Sigmoid colon (tissue), 7 donors: ENCODE data around the gene RADIL. TPM values are rescaled to one million over a fixed set of nuclear protein-coding genes. Genes with fewer than 3 reads are reported as not detected.

Source experiments
- DNase-seq: peaks from one replicate; pipeline ENCODE4 v3.0.0-alpha.2; 2019
- H3K27ac ChIP-seq, 4 donors: fragments of 200-600 bp; sonication (generic); one replicate each; pipeline ENCODE4 v1.5.1; 2016 to 2019; ENCODE audit warnings: mild to moderate bottlenecking in 1 of 4
- H3K27me3 ChIP-seq, 3 donors: fragments of 200-600 bp; sonication (generic); one replicate each; pipeline ENCODE4 v1.5.1; 2019; ENCODE audit warnings: mild to moderate bottlenecking in 1 of 3
- H3K36me3 ChIP-seq, 4 donors: fragments of 200-600 bp; sonication (generic); one replicate each; pipeline ENCODE4 v1.5.1; 2016 to 2019
- H3K4me1 ChIP-seq, 4 donors: fragments of 200-600 bp; sonication (generic); one replicate each; pipeline ENCODE4 v1.5.1; 2017 to 2019
- H3K4me3 ChIP-seq, 4 donors: fragments of 200-600 bp; sonication (generic); one replicate each; pipeline ENCODE4 v1.5.1; 2017 to 2019; ENCODE audit warnings: mild to moderate bottlenecking in 2 of 4, moderate library complexity in 1 of 4
- H3K9me3 ChIP-seq, 4 donors: fragments of 200-600 bp in 3 of 4; sonication (generic) in 3 of 4; one replicate each; pipeline versions ENCODE4 v1.5.1 to v1.6.1; 2013 to 2019
- CTCF ChIP-seq, 4 experiments: fragments of 450-650 bp in 3 of 4; fragments of 200-600 bp in 1 of 4; IDR thresholded peaks; one replicate each; pipeline ENCODE4 v1.5.1; 2016 to 2019; ENCODE audit warnings: antibody characterized with exemption in 4 of 4, mild to moderate bottlenecking in 3 of 4, moderate library complexity in 2 of 4
- EP300 ChIP-seq, 4 donors: sonication (generic); formaldehyde crosslinking; IDR thresholded peaks; one replicate each; pipeline ENCODE4 v1.6.1; 2017; ENCODE audit warnings: antibody characterized with exemption in 4 of 4
- POLR2A ChIP-seq, 2 donors: fragments of 450-650 bp; IDR thresholded peaks; one replicate each; pipeline ENCODE4 v1.6.1; 2016; ENCODE audit warnings: antibody characterized with exemption in 2 of 2, mild to moderate bottlenecking in 2 of 2, moderate library complexity in 2 of 2
- POLR2AphosphoS5 ChIP-seq, 4 donors: sonication (generic); formaldehyde crosslinking; IDR thresholded peaks; one replicate each; pipeline ENCODE4 v1.6.1; 2017; ENCODE audit warnings: antibody characterized with exemption in 4 of 4
- WGBS, 2 donors: extraction: QIAGEN DNeasy Blood & Tissue Kit; methylation state at CpG; one replicate each; pipeline ENCODE4 v1.1.7; 2013; 5-methylcytosine and 5-hydroxymethylcytosine counted together
- intact Hi-C: fragments of 100-400 bp; cut with DNase I; formaldehyde crosslinking; loops from one replicate; pipeline ENCODE4 v1.15.1; 2023
- polyA plus RNA-seq, 3 donors: library from polyadenylated mRNA; stranded (reverse); fragments of 200-250 nt; gene quantifications; one replicate each; pipeline ENCODE4 v1.2.3, GENCODE V29; 2013
- total RNA-seq, 4 donors: library from RNA; depleted of rRNA; stranded (reverse); fragments of >200 nt; gene quantifications; one replicate each; pipeline ENCODE4 v1.1.0, GENCODE V29; 2016
- donor health status: healthy with polysubstance abuse.
- donor health status: Bipolar disorder and iron deficiency.
- donor health status: healthy.

RADIL gene
- total RNA-seq (10 to 100 TPM in 1 of 4 donors, 1 to 10 TPM in 3; 5.6 to 10.8 (median 6.7) TPM), polyA plus RNA-seq (1 to 10 TPM; 1.2 to 2.3 (median 1.4) TPM)

DNA sequence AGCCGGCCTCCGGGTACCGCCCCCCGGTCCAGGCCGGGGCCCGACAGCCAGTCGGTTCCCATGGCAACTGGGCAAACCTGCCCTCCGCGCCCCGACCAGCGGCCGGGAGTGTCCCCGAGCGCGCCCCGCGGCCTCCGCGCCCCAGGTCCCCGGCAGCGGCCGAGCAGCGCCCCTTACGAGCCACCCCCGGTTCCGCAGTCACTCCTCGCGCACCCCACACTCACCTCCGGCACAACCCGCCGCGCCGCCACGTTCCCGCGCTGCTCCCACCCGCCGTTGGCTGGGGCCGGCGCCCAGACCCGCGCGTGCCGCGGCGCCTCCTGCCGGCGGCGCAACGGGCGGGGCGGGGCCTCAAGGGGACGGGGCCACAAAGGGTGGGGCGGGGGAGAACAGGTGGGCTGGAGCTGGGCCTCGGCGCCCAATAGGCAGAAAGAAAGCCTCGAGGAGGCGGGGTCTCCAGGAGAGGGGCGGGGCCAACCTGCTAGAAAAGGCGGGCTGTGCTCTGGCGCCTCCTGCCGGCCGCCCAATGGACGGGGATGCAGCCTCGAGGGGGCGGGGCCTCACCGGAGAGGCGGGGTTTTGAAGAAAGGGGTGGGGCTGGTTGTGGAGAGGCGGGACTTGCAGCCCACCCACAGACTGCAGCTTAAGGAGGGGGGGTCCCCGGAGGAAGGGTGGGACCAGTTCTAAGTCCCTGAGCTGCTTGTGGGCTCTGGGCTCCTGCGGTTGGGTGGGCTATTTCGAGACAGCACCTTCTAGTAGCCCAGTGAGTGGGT lies at the start of gene RADIL:
Gene RADIL (minus strand): TSS at position 345 of the 773 bp plus-strand sequence. CDS start 5,577 bp downstream, outside the sequence.
- intact Hi-C loops: loop anchor here (2.0 kb wide), 2 partner anchors 53 to 85 kb away; no protein-coding TSS in a partner anchor
- peaks cover 0 to 11% (median 8%) of the 10 kb centered on the region in 3 donors for H3K27me3 ChIP-seq
- H3K4me3 ChIP-seq: peak within 1 kb of the TSS; percentile 37 to 82 (median 76)
- peaks cover 0 to 33% (median 22%) of the 10 kb centered on the region in 4 donors for H3K4me1 ChIP-seq
- H3K36me3 ChIP-seq: no peaks in the 10 kb centered on the region
- WGBS, 2 donors: 4 to 7% methylated on average over 72 of the region's 72 CpGs
- peak; percentile 97 for DNase-seq
- peak within 1 kb of the TSS; percentile 67 to 82 (median 79) for H3K27ac ChIP-seq
- H3K9me3 ChIP-seq: no peaks in the 10 kb centered on the region
- peak; percentile 50 to 75 (median 60) for TF ChIP-seq CTCF (IDR thresholded peaks at IDR 0.05)
- TF ChIP-seq EP300 (IDR thresholded peaks at IDR 0.05): no peak
- no peak for TF ChIP-seq POLR2A (IDR thresholded peaks at IDR 0.05)
- TF ChIP-seq POLR2AphosphoS5 (IDR thresholded peaks at IDR 0.05): peak in 1 of 4 donors; percentile 5

- TF ChIP-seq POLR2A (IDR thresholded peaks at IDR 0.05): no peak
- TF ChIP-seq POLR2AphosphoS5 (IDR thresholded peaks at IDR 0.05): peak in 2 of 4 donors; percentile 31 to 61
- H3K4me3 ChIP-seq: no peak overlapping the region
- intact Hi-C loops: no loop called here
- 27 to 59% methylated on average over 12 of the region's 12 CpGs for WGBS, 2 donors
- DNase-seq: peak; percentile 70
- no peaks in the 10 kb centered on the region for H3K4me1 ChIP-seq
- peaks cover 0 to 9% (median 5%) of the 10 kb centered on the region in 3 donors for H3K27me3 ChIP-seq
- peak overlapping the region in 1 of 4 donors; percentile 26 for H3K27ac ChIP-seq
- H3K36me3 ChIP-seq: no peaks in the 10 kb centered on the region
- no peaks in the 10 kb centered on the region for H3K9me3 ChIP-seq
These were observed 48.4 kb upstream of the RADIL start for GRCh38 chr7:4931943-4932342.

- 83 to 87% methylated on average over 8 of the region's 8 CpGs for WGBS, 2 donors
- Histone ChIP-seq H3K27me3 (peaks cover 0 to 12% (median 5%) of the 10 kb centered on the region in 3 donors), H3K9me3 (no peaks in the 10 kb centered on the region)
These were observed 45.5 kb upstream of the RADIL start for GRCh38 chr7:4929005-4929404.

DNA sequence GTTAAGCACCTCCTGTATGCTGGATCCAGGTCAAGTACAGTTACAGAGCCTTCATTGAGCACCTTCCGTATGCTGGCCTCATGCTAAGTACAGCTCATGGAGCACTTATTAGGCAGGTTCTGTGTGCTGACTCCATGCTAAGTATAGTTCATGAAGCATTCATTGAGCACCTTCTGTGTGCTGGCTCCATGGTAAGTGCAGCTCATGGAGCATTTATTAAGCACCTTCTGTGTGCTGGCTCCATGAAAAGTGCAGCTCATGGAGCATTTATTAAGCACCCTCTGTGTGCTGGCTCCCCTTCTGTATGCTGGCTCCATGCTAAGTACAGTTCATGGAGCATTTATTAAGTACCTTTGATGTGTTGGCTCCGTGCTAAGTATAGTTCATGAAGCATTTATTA lies 44.9 kb upstream of the RADIL start:
- 82 to 88% methylated on average over 2 of the region's 2 CpGs for WGBS, 2 donors
- Histone ChIP-seq H3K36me3 (no peaks in the 10 kb centered on the region), H3K4me1 (no peaks in the 10 kb centered on the region), H3K27me3 (peaks cover 0 to 12% (median 5%) of the 10 kb centered on the region in 3 donors), H3K27ac (no peak overlapping the region), H3K9me3 (no peaks in the 10 kb centered on the region), H3K4me3 (no peak overlapping the region)
- intact Hi-C loops: no loop called here
- TF ChIP-seq POLR2A (IDR thresholded peaks at IDR 0.05) (no peak), CTCF (IDR thresholded peaks at IDR 0.05) (no peak), EP300 (IDR thresholded peaks at IDR 0.05) (no peak), POLR2AphosphoS5 (IDR thresholded peaks at IDR 0.05) (no peak)
- no peak for DNase-seq

More at GRCh38 chr7:4929005-4929404, 45.5 kb upstream of the RADIL start:
- Histone ChIP-seq H3K36me3 (no peaks in the 10 kb centered on the region), H3K4me1 (no peaks in the 10 kb centered on the region), H3K27ac (no peak overlapping the region), H3K4me3 (no peak overlapping the region)
- no peak for DNase-seq
- no peak for TF ChIP-seq POLR2A (IDR thresholded peaks at IDR 0.05)
- TF ChIP-seq POLR2AphosphoS5 (IDR thresholded peaks at IDR 0.05): no peak
- no peak for TF ChIP-seq CTCF (IDR thresholded peaks at IDR 0.05)
- TF ChIP-seq EP300 (IDR thresholded peaks at IDR 0.05): no peak
- intact Hi-C loops: no loop called here
